ENCODE data around the gene NINL. TPM values are rescaled to one million over a fixed set of nuclear protein-coding genes. Genes with fewer than 3 reads are reported as not detected.

Gene NINL
- total RNA-seq, 4 donors from 2014 or later = 4.0 to 16.5 (median 7.9) TPM

DNA sequence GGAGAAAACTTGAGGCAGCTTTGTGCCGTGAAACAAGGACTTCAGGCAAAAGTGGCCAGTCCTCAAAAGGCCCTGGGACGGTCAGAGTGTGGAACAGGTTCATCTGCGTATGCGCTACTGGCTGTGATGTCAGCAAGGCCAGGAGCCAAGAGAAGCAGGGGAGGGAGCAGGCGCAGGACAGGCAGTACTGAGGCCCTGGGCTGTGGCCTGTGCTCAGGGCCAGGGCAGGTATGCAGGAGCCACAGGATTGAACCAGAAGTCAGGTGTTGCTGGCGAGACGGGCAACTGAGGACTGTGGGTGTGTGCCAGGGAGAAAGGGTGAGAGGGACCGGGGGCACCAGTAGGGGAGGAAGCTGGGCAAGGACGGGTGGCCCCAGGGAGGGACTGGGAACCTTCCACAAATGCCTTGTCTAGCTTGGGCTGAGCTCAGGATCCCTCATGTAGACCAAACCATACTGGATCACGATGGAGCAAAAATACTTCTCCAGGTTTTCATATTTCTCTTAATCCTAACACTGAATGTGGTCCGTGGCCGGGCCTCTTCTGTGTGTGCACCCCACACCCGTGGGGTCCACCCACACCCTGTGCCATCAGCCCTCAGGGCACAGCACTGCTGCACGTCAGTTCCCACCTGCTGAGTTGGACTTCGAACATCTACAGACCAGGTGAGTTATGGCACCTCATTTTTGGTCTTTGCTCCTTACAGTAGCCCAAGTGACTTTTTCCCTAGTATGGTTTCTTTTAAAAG is 131.0 kb downstream of the NINL start:
- no peaks in the 10 kb centered on the region for H3K4me1 ChIP-seq
- no peak overlapping the region for H3K27ac ChIP-seq
- TF ChIP-seq, protein P1, sequence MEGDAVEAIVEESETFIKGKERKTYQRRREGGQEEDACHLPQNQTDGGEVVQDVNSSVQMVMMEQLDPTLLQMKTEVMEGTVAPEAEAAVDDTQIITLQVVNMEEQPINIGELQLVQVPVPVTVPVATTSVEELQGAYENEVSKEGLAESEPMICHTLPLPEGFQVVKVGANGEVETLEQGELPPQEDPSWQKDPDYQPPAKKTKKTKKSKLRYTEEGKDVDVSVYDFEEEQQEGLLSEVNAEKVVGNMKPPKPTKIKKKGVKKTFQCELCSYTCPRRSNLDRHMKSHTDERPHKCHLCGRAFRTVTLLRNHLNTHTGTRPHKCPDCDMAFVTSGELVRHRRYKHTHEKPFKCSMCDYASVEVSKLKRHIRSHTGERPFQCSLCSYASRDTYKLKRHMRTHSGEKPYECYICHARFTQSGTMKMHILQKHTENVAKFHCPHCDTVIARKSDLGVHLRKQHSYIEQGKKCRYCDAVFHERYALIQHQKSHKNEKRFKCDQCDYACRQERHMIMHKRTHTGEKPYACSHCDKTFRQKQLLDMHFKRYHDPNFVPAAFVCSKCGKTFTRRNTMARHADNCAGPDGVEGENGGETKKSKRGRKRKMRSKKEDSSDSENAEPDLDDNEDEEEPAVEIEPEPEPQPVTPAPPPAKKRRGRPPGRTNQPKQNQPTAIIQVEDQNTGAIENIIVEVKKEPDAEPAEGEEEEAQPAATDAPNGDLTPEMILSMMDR (IDR thresholded peaks at IDR 0.05) = no peak
- no peak for TF ChIP-seq POLR2A (IDR thresholded peaks at IDR 0.05)
- H3K4me3 ChIP-seq = no peak overlapping the region
- no peaks in the 10 kb centered on the region for H3K27me3 ChIP-seq
- no peaks in the 10 kb centered on the region for H3K9me3 ChIP-seq
- DNase-seq = no peak
- peaks cover 0 to 11% (median 0%) of the 10 kb centered on the region in 3 donors for H3K36me3 ChIP-seq

DNA sequence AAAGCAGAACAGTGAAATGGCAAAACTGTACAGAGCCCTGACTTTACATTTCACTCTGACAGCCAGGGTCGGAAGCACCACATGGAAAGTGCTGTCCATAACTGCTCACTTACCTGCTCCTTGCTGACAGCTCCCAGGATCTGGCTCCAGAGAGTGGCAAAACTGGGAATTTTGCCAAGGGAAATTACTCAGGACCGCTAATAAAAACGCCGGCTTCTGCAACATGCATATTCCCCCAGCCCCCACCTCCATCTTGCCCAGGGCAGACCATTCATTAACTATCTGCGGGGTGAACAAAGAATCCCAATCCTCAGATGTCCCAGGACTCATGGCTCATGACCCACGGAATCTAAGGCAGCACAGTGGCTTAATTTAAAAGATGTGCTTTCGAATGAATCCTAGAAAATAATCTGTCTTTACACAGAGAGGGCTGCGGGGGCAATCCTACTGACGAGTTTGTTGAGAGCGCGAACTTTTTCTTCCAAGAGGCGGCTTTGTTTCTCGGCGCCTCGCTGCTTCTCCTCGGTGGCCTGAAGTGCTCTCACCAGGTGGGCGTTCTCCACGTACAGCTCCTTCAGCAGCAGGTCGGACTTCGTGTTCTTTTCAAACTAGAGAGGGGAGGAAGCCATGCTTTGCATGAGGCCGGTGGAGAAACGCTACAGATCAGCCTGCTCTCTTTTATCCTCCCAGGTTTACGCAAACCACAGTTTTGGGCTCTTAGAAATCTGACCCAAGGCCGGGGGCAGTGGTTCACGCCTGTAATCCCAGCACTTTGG is 132.1 kb downstream of the NINL start:
- Histone ChIP-seq H3K27me3 (no peaks in the 10 kb centered on the region), H3K36me3 (peaks cover 0 to 11% (median 0%) of the 10 kb centered on the region in 3 donors), H3K27ac (no peak overlapping the region), H3K9me3 (no peaks in the 10 kb centered on the region), H3K4me1 (no peaks in the 10 kb centered on the region), H3K4me3 (no peak overlapping the region)
- TF ChIP-seq, protein P1 (IDR thresholded peaks at IDR 0.05) = no peak
- TF ChIP-seq POLR2A (IDR thresholded peaks at IDR 0.05) = no peak
- DNase-seq = no peak

DNA sequence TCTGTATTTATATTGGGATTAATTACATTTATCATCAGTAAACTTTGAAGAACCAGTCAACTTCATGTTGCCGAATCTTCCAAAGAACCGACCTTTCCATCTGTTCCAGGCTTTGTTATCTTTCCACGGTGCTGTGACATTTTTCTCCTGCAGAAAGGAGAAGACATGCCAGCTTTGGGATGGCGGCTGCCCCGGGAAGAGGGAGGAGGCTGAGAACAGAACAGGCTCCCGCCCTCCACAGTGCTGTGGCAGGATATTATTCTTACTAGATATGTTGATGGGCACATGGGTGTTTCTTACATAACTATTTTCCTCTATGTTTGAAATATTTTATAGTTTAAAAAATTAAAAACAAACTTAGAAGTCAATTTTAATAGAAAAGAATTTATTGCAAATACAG is 133.0 kb downstream of the NINL start:
- Histone ChIP-seq H3K36me3 (peaks cover 0 to 11% (median 0%) of the 10 kb centered on the region in 3 donors), H3K4me1 (no peaks in the 10 kb centered on the region), H3K27ac (no peak overlapping the region), H3K9me3 (no peaks in the 10 kb centered on the region), H3K27me3 (no peaks in the 10 kb centered on the region), H3K4me3 (no peak overlapping the region)
- TF ChIP-seq, protein P1 (IDR thresholded peaks at IDR 0.05) = no peak
- TF ChIP-seq POLR2A (IDR thresholded peaks at IDR 0.05) = no peak
- no peak for DNase-seq

DNA sequence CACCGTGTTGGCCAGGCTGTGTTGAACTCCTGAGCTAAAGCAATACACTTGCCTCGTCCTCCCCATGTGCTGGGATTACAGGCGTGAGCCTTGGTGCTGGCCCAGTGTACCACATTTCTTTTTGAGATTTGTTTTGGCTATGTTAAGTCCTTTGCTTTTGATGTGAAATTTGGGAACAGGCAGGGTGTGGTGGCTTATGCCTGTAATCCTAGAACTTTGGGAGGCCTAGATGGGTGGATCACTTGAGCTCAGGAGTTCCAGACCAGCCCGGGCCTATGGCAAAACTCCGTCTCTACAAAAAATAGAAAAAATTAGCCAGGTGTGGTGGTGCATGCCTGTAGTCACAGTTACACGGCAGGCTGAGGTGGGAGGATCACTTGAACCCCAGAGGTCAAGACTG is 137.7 kb downstream of the NINL start:
- Histone ChIP-seq H3K27ac (no peak overlapping the region), H3K4me3 (no peak overlapping the region), H3K4me1 (no peaks in the 10 kb centered on the region), H3K9me3 (no peaks in the 10 kb centered on the region), H3K36me3 (peaks cover 0 to 4% (median 0%) of the 10 kb centered on the region in 3 donors), H3K27me3 (no peaks in the 10 kb centered on the region)
- no peak for TF ChIP-seq POLR2A (IDR thresholded peaks at IDR 0.05)
- DNase-seq = no peak

DNA sequence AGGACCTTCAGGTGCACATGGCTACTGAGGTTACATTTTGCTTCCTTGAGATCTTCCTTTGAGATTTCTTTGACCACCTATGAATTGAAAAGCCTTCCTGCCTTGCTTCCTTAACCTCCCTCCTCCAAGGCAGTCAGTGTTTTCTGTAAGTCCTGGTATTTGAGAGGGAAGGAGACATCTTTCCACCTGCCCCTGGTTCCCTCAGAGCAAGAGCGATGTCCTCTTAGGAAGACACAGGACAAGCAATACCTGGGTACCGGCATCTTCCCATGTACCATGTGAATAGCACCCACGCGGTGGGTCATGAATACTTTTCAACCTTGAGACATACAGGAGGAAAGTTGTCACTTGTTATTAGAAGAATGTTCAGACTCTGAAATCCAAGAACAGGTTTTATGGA is 140.8 kb downstream of the NINL start:
- H3K27me3 ChIP-seq = no peaks in the 10 kb centered on the region
- H3K27ac ChIP-seq = no peak overlapping the region
- DNase-seq = no peak
- H3K36me3 ChIP-seq = no peaks in the 10 kb centered on the region
- no peak for TF ChIP-seq POLR2A (IDR thresholded peaks at IDR 0.05)
- TF ChIP-seq, protein P1 (IDR thresholded peaks at IDR 0.05) = no peak
- no peaks in the 10 kb centered on the region for H3K4me1 ChIP-seq
- H3K4me3 ChIP-seq = no peak overlapping the region
- H3K9me3 ChIP-seq = no peaks in the 10 kb centered on the region

DNA sequence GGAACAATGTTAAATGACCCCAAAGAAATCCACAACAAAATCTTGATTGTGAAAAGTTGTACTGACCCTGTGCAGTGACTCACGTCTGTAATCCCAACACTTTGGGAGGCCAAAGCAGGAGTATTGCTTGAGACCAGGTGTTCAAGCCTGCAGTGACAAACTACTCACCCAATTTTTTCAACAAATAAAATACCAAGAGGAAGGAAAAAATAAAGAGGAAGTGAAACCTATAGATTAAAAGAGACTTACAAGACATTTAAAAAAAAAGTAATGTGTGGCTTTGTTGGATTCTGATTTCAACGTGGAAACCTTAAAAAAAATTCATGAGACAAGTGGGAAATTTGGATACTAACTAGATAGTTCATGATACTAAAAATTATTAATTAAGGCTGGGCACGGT is 146.0 kb downstream of the NINL start:
- H3K4me3 ChIP-seq = no peak overlapping the region
- H3K9me3 ChIP-seq = no peaks in the 10 kb centered on the region
- no peak overlapping the region for H3K27ac ChIP-seq
- H3K36me3 ChIP-seq = no peaks in the 10 kb centered on the region
- no peak for TF ChIP-seq POLR2A (IDR thresholded peaks at IDR 0.05)
- TF ChIP-seq, protein P1 (IDR thresholded peaks at IDR 0.05) = no peak
- DNase-seq = no peak
- H3K4me1 ChIP-seq = no peaks in the 10 kb centered on the region
- H3K27me3 ChIP-seq = no peaks in the 10 kb centered on the region

Data from Peyer's patch (tissue), 4 donors.